Erythroblast (primary cell): ENCODE measurements around the gene RHOT2.

Experiments
- GATA1 ChIP-seq: IDR thresholded peaks from 2 replicates; pipeline ENCODE4 v1.6.1; 2011; ENCODE audit warnings: low read depth, mild to moderate bottlenecking, control low read depth, low read length, moderate library complexity
- POLR2A ChIP-seq: IDR thresholded peaks from 2 replicates; pipeline ENCODE4 v1.6.1; 2011; ENCODE audit warnings: mild to moderate bottlenecking, low read length

- TF ChIP-seq POLR2A (peak; percentile 55), GATA1 (no peak)
These were observed at the start of gene RHOT2 for GRCh38 chr16:667780-668518.
